ENCODE data around the gene LEF1.
A peak's percentile ranks its signal among the peaks of the same experiment; 100 is the strongest.

The LEF1 gene

GRCh38 chr4:108168671-108169523 lies at the start of gene LEF1:
Gene LEF1 (minus strand): TSS chr4:108168932. CDS start chr4:108167767, 1,165 bp downstream.
- peak; percentile 82 for DNase-seq (ENCODE audit: low spot score)

DNA sequence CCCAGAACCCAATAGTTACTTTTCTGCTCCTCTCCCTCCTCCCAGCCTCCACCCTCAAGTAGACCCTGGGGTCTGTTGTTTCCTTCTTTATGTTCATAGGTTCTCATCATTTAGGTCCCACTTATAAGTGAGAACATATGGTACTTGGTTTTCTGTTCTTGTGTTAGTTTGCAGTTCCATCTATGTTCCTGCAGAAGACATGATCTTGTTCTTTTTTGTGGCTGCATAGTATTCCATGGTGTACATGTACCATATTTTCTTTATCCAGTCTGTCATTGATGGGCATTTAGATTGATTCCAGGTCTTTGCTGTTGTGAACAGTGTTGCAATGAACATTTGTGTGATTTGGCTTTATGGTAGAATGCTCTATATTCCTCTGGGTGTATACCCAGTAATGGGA lies 47.8 kb upstream of the LEF1 start:
- DNase-seq (ENCODE audit: low spot score), result no peak

DNA sequence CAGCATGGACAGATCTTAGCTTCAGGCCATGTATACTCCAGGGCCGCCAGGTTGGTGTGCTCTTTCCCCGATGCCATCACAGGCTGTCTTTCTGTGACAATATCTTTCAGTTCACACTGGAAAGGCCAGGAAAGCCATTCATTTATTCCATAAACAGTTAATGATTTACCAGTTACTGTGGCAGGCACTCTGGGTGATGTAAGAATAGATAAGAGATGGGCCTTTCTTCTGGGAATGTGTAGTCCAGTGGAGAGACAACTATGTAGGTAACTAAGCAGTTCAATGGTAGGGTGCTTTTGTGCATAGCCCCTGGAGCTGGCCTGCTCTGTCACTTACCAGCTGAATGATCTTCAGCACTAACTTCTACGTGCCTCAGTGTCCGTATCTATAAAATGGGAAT lies 46.3 kb upstream of the LEF1 start:
- no peak for DNase-seq (ENCODE audit: low spot score)

DNA sequence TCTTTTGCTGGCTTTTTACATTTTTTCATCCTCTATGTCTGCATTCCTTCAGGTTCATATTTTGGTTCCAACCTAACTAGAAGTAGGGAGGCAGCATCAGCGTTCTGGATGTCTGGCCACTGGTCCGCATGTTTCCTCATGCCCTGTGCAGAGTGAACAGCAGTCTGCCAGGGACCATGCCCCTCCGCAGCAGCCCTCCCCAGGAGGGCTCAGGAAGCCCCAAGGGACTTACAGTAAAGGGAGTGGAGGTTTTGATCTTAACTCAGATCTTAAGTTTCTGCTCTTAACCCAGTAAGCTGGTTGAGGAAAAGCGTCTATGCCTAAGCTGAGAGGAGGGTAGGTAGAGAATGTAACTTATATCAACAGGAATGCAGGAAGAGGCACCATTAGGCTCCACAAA lies 45.0 kb upstream of the LEF1 start:
- no peak for DNase-seq (ENCODE audit: low spot score)

GRCh38 chr4:108213308-108213707 lies 44.6 kb upstream of the LEF1 start:
- DNase-seq (ENCODE audit: low spot score), result no peak

DNA sequence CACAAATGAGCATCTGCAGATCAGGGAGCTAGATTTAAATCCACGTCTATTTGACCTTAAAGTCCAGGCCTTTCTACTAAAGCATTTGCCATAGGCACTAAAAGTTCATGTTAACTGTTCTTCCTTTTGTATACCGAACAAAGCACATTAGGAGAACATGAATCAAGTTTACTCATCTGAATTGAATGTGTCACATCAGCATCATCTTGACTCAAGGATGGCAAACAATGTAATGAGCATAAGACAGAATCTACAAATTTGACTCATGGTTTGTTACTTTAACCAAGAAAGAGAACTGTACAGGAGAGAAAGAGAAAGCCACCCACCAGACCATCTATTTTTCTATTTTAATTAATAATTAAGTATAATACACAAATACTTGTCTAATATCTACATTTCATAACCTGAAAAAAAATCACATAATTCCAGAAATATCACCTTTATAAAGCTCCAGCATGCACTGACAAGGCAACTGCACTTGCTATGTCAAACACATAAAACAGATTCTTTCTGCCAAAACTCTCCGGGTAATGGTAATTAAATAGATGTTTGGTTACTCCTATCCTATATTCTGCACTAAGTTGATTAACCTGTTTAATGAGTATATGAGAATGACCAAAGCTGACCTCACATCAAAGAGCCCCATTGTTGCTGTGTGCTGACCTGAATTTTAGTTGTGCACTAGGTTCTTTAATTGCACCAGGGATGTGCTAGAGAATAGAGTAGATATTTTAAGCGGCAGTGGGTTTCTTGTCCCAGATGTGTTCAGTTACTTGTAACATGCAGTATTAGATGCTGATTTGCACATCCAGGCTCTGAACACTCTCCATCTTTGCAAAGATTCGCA lies 42.5 kb upstream of the LEF1 start:
- no peak for DNase-seq (ENCODE audit: low spot score)

DNA sequence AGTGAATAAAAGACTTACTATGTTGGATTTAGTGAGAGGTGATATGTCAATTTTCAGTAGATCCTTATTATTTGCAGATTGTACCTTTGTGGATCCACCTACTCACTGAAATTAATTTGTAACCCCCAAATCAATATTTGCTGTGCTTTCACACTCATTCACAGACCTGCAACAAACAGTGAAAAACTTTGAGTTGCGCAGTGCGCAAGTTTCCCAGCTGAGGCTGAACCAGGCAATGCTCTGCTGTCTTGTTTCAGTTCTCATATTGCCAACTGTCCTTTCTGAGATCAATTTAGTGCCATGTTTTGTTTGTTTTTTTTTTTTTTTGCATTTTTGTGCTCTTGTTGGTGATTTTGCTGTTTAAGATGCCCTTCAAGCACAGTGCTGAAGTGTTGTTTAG lies 40.8 kb upstream of the LEF1 start:
- DNase-seq (ENCODE audit: low spot score), result no peak

- no peak for DNase-seq (ENCODE audit: low spot score)
Measured at GRCh38 chr4:108205859-108206258, 37.1 kb upstream of the LEF1 start.

DNA sequence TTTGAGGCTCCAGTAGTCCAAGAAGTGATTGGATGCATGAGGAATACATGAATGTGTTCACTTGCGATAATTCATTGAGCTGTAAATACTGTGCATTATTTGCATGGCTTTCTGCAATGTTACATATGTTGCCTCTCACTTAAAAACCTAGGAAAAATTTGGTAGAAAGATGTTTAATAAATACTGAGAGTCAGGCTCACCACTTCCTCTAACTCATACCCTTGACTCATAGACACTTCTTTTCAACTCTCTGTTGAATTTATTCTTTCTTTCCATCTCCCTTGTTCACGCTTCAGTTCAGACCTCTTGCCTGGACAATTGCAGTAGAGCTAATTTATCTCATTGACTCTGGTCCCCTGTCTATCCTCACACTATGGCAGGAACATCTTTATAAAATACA lies 35.8 kb upstream of the LEF1 start:
- no peak for DNase-seq (ENCODE audit: low spot score)

DNA sequence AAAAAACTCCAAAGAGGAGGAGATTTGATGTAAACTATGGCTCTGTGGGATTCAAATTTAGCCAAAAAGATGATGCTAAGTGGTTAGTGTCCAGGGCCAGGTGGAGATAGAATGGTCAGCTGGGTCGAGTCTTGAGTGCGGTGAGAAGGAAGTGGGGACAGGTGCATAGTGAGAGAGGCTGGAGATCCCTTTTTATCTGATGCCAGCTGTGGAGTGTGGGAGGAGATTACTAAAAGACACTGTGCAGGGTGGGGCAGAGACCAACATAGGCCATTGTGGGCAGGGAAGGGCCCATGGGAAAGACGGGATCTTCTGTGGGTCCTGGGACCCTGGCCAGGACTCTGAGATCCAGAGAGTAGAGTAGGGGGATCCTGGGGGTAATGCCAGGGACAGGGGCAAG lies 34.6 kb upstream of the LEF1 start:
- no peak for DNase-seq (ENCODE audit: low spot score)

- no peak for DNase-seq (ENCODE audit: low spot score)
Measured at GRCh38 chr4:108201774-108202173, 33.0 kb upstream of the LEF1 start.

DNA sequence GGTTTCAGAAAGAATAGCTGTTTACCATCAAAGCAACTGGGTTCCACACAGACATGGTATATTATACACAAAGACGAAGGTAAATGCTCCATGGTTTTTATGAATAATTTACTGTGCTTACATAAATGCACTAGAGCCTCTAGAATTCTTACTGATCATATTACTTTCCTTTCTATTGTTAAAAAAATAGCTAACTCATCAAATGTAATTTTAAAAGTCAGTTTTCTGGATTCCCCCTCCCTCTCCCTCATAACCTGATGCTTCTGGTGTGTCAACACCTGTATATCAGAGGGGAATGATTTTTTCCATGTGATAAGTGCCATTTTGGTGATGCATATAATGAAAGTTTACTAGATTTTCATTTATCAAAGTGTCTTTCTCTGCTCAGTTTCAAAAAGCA lies 31.1 kb upstream of the LEF1 start:
- no peak for DNase-seq (ENCODE audit: low spot score)

DNA sequence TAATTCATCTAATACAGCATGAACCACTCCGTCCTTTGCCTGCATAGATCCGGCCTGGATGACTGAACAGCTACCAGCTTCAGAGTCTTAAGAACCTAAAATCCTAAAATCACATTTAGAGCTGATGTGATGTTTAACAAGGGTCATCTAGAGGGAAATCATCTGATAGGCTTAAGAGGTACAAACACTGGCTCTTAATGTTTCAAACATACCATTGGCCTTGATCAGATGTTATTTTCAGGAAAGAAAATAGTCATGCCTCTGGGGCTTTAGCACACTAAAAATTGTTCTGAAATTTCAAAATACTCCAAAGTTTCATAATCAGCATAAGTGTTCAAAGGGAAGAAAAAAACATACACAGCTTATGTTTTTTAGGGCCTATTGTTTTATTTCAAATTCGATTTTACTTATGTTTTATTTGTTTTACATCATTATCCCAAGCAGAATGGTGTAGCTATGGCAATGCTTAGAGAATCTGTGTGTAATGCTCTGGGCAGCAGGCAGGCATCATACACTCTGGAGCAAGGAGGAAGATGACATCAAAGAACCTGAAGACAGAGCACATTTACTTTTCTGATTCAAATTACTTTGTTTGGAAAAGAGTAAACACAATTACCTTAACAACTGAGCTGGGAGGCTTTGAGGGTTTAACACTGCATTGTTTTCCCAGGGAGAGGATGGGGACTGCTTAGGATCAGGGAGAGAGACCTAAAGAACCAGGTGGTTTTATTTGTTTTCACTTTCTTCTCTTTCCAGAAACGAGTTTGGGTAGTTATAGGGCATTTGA lies 25.3 kb upstream of the LEF1 start:
- no peak for DNase-seq (ENCODE audit: low spot score)

GRCh38 chr4:108192935-108193334 lies 24.2 kb upstream of the LEF1 start:
- no peak for DNase-seq (ENCODE audit: low spot score)

- no peak for DNase-seq (ENCODE audit: low spot score)
Measured at GRCh38 chr4:108192056-108192455, 23.3 kb upstream of the LEF1 start.

DNA sequence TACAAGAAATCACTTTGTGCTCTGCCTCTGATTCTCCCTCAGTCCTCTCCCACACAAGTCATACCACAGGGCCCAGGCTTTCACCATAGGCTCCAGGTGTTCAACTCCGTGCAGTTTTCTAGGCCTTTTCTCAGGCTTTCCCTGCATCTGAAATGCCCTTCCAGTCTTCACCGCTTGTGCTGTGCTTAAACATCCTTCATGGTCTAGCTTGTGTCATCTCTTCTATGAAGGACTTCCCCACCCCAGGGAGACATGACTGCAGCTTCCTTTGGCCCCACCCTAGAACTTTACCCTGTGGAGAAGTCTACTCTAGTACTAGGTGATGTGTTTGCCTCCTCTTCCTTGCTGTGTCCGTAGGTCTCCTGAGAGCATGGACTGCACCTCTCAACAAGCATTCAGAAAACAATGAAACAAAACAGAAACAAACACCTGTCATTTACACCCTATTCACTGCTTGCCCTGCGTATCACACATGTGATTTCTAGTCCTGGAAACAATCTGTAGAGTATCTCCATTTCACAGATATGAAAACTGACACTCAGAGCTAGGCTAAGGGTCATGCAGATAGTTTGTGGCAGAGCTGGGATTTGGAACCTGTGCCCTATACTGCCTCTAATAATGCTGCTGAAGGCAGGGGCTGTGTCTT lies 22.7 kb upstream of the LEF1 start:
- no peak for DNase-seq (ENCODE audit: low spot score)

GRCh38 chr4:108188770-108189169 lies 20.0 kb upstream of the LEF1 start:
- DNase-seq (ENCODE audit: low spot score), result no peak

DNA sequence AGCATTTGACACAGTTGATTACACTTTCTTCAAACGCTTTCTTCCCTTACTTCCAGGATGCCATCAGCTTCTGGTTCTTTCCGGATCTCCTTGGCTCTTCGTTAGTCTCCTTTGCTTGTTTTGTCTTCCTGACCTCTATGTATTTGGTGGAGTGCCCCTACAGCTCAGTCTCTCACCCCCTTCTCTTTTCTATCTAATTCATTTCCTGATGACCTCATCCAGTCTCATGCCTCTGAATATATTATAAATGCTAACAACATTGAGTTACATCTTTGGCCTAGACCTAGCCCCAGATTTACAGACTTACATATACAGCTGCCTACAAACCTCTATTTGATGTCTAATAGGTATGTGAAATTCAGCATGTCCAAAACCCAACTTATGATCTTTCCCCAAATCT lies 16.5 kb upstream of the LEF1 start:
- no peak for DNase-seq (ENCODE audit: low spot score)

GRCh38 chr4:108184453-108185049 lies 15.8 kb upstream of the LEF1 start:
- DNase-seq (ENCODE audit: low spot score), result no peak

DNA sequence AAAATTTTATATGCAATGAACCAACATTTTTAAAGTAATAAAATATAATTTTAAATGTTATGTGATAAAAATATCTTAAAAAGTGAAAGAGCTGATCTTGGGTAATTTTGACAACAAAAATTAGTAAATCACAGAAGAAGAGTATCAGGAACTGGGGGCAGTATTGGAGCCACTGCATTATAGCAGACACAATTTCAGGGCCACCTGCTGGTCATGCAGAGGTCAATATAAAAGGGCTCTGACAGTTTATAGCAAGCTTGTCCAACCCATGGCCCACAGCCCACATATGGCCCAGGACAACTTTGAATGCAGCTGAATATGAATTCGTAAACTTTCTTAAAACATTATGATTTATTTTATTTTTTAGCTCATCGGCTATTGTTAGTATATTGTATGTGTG lies 13.0 kb upstream of the LEF1 start:
- DNase-seq (ENCODE audit: low spot score), result peak; percentile 36

DNA sequence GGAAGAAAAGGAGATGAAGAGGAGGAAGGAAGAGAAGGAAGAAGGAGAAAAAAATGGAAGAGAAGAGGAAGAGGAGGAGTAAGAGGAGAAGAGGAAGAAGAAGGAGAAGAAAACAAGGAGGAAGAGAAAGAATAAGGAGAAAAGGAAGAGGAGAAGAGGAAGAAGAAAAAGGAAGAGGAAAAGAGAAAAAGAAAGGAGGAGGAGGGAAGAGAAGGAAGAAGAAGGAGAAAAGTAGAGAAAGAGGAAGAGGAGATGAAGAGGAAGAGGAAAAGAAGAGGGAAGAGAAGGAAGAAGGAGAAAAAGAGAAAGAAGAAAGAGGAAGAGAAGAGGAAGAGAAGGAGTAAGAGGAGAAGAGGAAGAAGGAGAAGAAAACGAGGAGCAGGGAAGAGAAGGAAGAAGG lies 11.8 kb upstream of the LEF1 start:
- no peak for DNase-seq (ENCODE audit: low spot score)

DNA sequence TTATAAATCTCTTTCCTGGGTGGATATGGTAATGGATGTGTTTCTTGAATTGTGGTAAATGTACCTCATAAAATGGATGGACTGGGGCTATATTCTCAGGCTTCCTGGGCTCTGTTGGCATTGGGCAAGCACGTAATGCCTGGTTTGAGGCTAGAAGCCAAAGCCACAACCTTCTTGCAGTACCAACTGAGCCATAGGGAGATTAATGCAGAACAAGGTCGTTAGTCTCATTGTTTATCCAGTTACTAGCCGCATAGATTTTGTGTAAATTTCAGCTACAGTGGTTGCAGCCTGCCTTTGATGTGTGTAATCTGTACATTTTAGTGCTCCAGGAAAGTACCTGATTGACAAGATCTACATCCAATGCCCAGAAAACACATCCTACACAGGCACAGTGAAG lies 7.2 kb upstream of the LEF1 start:
- no peak for DNase-seq (ENCODE audit: low spot score)

All from NAMALWA (cell line).